ENCODE results near the gene LRRC7. TPM values are rescaled to one million over a fixed set of nuclear protein-coding genes. Genes with fewer than 3 reads are reported as not detected.

Gene LRRC7
- total RNA-seq, 1 donor = under 0.01 TPM

GRCh38 chr1:69861641-69862040 lies 293.9 kb downstream of the LRRC7 start:
- no peak overlapping the region for H3K4me2 ChIP-seq (ENCODE audit: insufficient read depth, low read length)
- H3K79me2 ChIP-seq (ENCODE audit: insufficient read depth, low read length) = no peaks in the 10 kb centered on the region
- H3K27ac ChIP-seq (ENCODE audit: low read depth, low read length) = no peak overlapping the region
- no peaks in the 10 kb centered on the region for H3K27me3 ChIP-seq (ENCODE audit: insufficient read depth, low read length)
- TF ChIP-seq CTCF (IDR thresholded peaks at IDR 0.05; ENCODE audit: extremely low read depth, low read depth, low read length) = no peak
- no peaks in the 10 kb centered on the region for H3K36me3 ChIP-seq (ENCODE audit: insufficient read depth, low read length)
- no peaks in the 10 kb centered on the region for H3K9me3 ChIP-seq (ENCODE audit: low read depth, low read length)
- no peak for DNase-seq (ENCODE audit: insufficient read length, low spot score, missing footprints)
- H2AFZ ChIP-seq (ENCODE audit: low read length) = no peak overlapping the region
- H4K20me1 ChIP-seq (ENCODE audit: insufficient read depth, low read length) = no peaks in the 10 kb centered on the region
- H3K4me1 ChIP-seq (ENCODE audit: insufficient read depth, low read length) = no peaks in the 10 kb centered on the region
- no peak overlapping the region for H3K4me3 ChIP-seq (ENCODE audit: insufficient read depth, low read length)

GRCh38 chr1:69862906-69863305 lies 295.2 kb downstream of the LRRC7 start:
- no peak overlapping the region for H3K4me3 ChIP-seq (ENCODE audit: insufficient read depth, low read length)
- H3K79me2 ChIP-seq (ENCODE audit: insufficient read depth, low read length) = no peaks in the 10 kb centered on the region
- TF ChIP-seq CTCF (IDR thresholded peaks at IDR 0.05; ENCODE audit: extremely low read depth, low read depth, low read length) = no peak
- DNase-seq (ENCODE audit: insufficient read length, low spot score, missing footprints) = no peak
- no peak overlapping the region for H3K27ac ChIP-seq (ENCODE audit: low read depth, low read length)
- H3K36me3 ChIP-seq (ENCODE audit: insufficient read depth, low read length) = no peaks in the 10 kb centered on the region
- no peak overlapping the region for H2AFZ ChIP-seq (ENCODE audit: low read length)
- H3K9me3 ChIP-seq (ENCODE audit: low read depth, low read length) = no peaks in the 10 kb centered on the region
- H4K20me1 ChIP-seq (ENCODE audit: insufficient read depth, low read length) = no peaks in the 10 kb centered on the region
- H3K4me1 ChIP-seq (ENCODE audit: insufficient read depth, low read length) = no peaks in the 10 kb centered on the region
- H3K4me2 ChIP-seq (ENCODE audit: insufficient read depth, low read length) = no peak overlapping the region
- no peaks in the 10 kb centered on the region for H3K27me3 ChIP-seq (ENCODE audit: insufficient read depth, low read length)

GRCh38 chr1:69863704-69864103 lies 296.0 kb downstream of the LRRC7 start:
- no peak overlapping the region for H3K4me2 ChIP-seq (ENCODE audit: insufficient read depth, low read length)
- H3K4me3 ChIP-seq (ENCODE audit: insufficient read depth, low read length) = no peak overlapping the region
- H4K20me1 ChIP-seq (ENCODE audit: insufficient read depth, low read length) = no peaks in the 10 kb centered on the region
- no peaks in the 10 kb centered on the region for H3K9me3 ChIP-seq (ENCODE audit: low read depth, low read length)
- H2AFZ ChIP-seq (ENCODE audit: low read length) = no peak overlapping the region
- TF ChIP-seq CTCF (IDR thresholded peaks at IDR 0.05; ENCODE audit: extremely low read depth, low read depth, low read length) = no peak
- H3K79me2 ChIP-seq (ENCODE audit: insufficient read depth, low read length) = no peaks in the 10 kb centered on the region
- no peak for DNase-seq (ENCODE audit: insufficient read length, low spot score, missing footprints)
- no peak overlapping the region for H3K27ac ChIP-seq (ENCODE audit: low read depth, low read length)
- H3K36me3 ChIP-seq (ENCODE audit: insufficient read depth, low read length) = no peaks in the 10 kb centered on the region
- no peaks in the 10 kb centered on the region for H3K27me3 ChIP-seq (ENCODE audit: insufficient read depth, low read length)
- no peaks in the 10 kb centered on the region for H3K4me1 ChIP-seq (ENCODE audit: insufficient read depth, low read length)

- no peak for TF ChIP-seq CTCF (IDR thresholded peaks at IDR 0.05; ENCODE audit: extremely low read depth, low read depth, low read length)
- DNase-seq (ENCODE audit: insufficient read length, low spot score, missing footprints) = no peak
- Histone ChIP-seq H3K4me3 (ENCODE audit: insufficient read depth, low read length) (no peak overlapping the region), H4K20me1 (ENCODE audit: insufficient read depth, low read length) (no peaks in the 10 kb centered on the region), H3K9me3 (ENCODE audit: low read depth, low read length) (no peaks in the 10 kb centered on the region), H3K79me2 (ENCODE audit: insufficient read depth, low read length) (no peaks in the 10 kb centered on the region), H3K27ac (ENCODE audit: low read depth, low read length) (no peak overlapping the region), H3K27me3 (ENCODE audit: insufficient read depth, low read length) (no peaks in the 10 kb centered on the region), H3K4me1 (ENCODE audit: insufficient read depth, low read length) (no peaks in the 10 kb centered on the region), H3K36me3 (ENCODE audit: insufficient read depth, low read length) (no peaks in the 10 kb centered on the region), H3K4me2 (ENCODE audit: insufficient read depth, low read length) (no peak overlapping the region), H2AFZ (ENCODE audit: low read length) (no peak overlapping the region)
These were observed 303.7 kb downstream of the LRRC7 start for GRCh38 chr1:69871412-69871811.
